Common myeloid progenitor, CD34-positive (primary cell): ENCODE results near the gene RARS2.
A peak's percentile ranks its signal among the peaks of the same experiment; 100 is the strongest.
"Not testable (repeated sequence)": the region's sequence is repeated elsewhere in the genome, so short reads cannot be mapped to it uniquely, and the experiment has no call there.

Experiments
- CTCF ChIA-PET: fragments of 350-600 bp; sonication (Branson Sonifier 250); formaldehyde crosslinking; loops from one replicate; lab custom pipeline; 2021; ENCODE audit warnings: antibody characterized with exemption; lab: Charles Lee
- POLR2A ChIA-PET: fragments of 350-600 bp; sonication (Branson Sonifier 250); formaldehyde crosslinking; loops from one replicate; lab custom pipeline; 2021; ENCODE audit warnings: antibody characterized with exemption; lab: Charles Lee
- DNase-seq, 3 donors: peaks; one replicate each; pipeline versions ENCODE4 v3.0.0 to v3.0.0-alpha.2; 2013
- H3K27ac ChIP-seq, 2 experiments: 1 replicate in 1 of 2; 2 replicates in 1 of 2; pipeline ENCODE4 v1.7.0; 2013; ENCODE audit warnings: inconsistent platforms in 2 of 2, low read length in 2 of 2, mild to moderate bottlenecking in 2 of 2, low read depth in 1 of 2, moderate library complexity in 1 of 2; ENCODE audit not compliant: severe bottlenecking in 2 of 2, insufficient read depth in 1 of 2, poor library complexity in 1 of 2
- H3K27me3 ChIP-seq, 5 experiments: replicated peaks in 2 of 5; 1 replicate in 3 of 5; 2 replicates in 2 of 5; pipeline versions ENCODE4 v1.6.1 to v1.7.0; 2013; ENCODE audit warnings: low read length in 4 of 5, mild to moderate bottlenecking in 2 of 5, moderate library complexity in 2 of 5, inconsistent platforms in 1 of 5; ENCODE audit not compliant: insufficient read depth in 5 of 5, control insufficient read depth in 4 of 5
- H3K36me3 ChIP-seq, 4 experiments: 1 replicate in 2 of 4; 2 replicates in 2 of 4; pipeline versions ENCODE4 v1.6.1 to v1.7.0; 2013; ENCODE audit warnings: low read length in 3 of 4, control low read depth in 1 of 4, mild to moderate bottlenecking in 1 of 4; ENCODE audit not compliant: control insufficient read depth in 4 of 4, insufficient read depth in 4 of 4
- H3K4me1 ChIP-seq, 4 experiments: 1 replicate in 3 of 4; 2 replicates in 1 of 4; pipeline versions ENCODE4 v1.6.1 to v1.7.1; 2013; ENCODE audit warnings: low read length in 3 of 4, mild to moderate bottlenecking in 3 of 4, control low read depth in 1 of 4, inconsistent platforms in 1 of 4, moderate library complexity in 1 of 4; ENCODE audit not compliant: control insufficient read depth in 4 of 4, insufficient read depth in 4 of 4; ENCODE audit errors: control extremely low read depth in 1 of 4
- H3K4me3 ChIP-seq, 7 experiments: 1 replicate in 4 of 7; 2 replicates in 3 of 7; pipeline versions ENCODE4 v1.5.1 to v1.7.0; 2013; ENCODE audit warnings: mild to moderate bottlenecking in 7 of 7, low read length in 6 of 7, moderate library complexity in 6 of 7, inconsistent platforms in 2 of 7, low read depth in 2 of 7, control low read depth in 1 of 7; ENCODE audit not compliant: insufficient read depth in 4 of 7, control insufficient read depth in 1 of 7; ENCODE audit errors: extremely low read depth in 1 of 7
- H3K9me3 ChIP-seq, 5 experiments: 1 replicate in 4 of 5; 2 replicates in 1 of 5; pipeline versions ENCODE4 v1.6.1 to v1.7.1; 2013; ENCODE audit warnings: low read length in 4 of 5, mild to moderate bottlenecking in 2 of 5, inconsistent platforms in 1 of 5, low read depth in 1 of 5, moderate library complexity in 1 of 5; ENCODE audit not compliant: control insufficient read depth in 4 of 5, insufficient read depth in 2 of 5; ENCODE audit errors: control extremely low read depth in 1 of 5
- WGBS: methylation state at CpG from one replicate; pipeline ENCODE4 v1.1.5; 2013; ENCODE audit not compliant: insufficient coverage; 5-methylcytosine and 5-hydroxymethylcytosine counted together

The RARS2 gene

GRCh38 chr6:87514831-87515230 lies 75.0 kb downstream of the RARS2 start:
- H3K4me3 ChIP-seq: no peak overlapping the region
- peak in 1 of 3 donors; percentile 6 for DNase-seq
- no peaks in the 10 kb centered on the region for H3K27me3 ChIP-seq
- ChIA-PET POLR2A (no interaction called here), CTCF (interaction anchor here (1.0 kb wide), 1 partner anchor 11 kb away, joined by 3 read pairs; no protein-coding TSS in a partner anchor)
- H3K36me3 ChIP-seq: peaks cover 9 to 68% (median 38%) of the 10 kb centered on the region in 4 experiments
- whole genome bisulfite sequencing: no CpG with 5 or more reads among the region's 2 CpGs
- H3K4me1 ChIP-seq: peaks cover 0 to 5% (median 0%) of the 10 kb centered on the region in 4 experiments
- no peaks in the 10 kb centered on the region for H3K9me3 ChIP-seq
- H3K27ac ChIP-seq: no peak overlapping the region

DNA sequence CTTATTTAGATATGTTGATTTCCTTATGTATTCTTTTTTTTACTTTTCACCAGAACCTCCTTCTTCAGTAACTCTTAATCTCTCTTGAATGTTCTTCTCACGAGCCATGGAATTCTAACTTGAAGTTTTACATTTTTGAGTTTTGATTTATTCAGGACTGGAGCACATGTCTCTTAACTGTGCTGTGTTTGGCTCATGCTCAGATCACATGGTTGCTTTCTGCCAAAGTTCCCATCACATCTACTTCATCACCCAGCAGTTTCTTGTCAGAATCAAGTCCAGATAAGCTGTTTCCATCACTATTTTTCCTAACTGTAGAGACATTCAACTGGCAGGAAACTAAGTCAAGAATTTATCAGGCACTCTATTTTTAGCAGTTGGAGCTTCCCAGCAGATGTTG lies 85.3 kb downstream of the RARS2 start:
- WGBS: no CpG with 5 or more reads among the region's 1 CpG
- POLR2A ChIA-PET: no interaction called here
- Histone ChIP-seq H3K4me3 (no peak overlapping the region), H3K9me3 (no peaks in the 10 kb centered on the region), H3K36me3 (peaks cover 9 to 47% (median 30%) of the 10 kb centered on the region in 4 experiments), H3K27ac (no peak overlapping the region), H3K4me1 (no peaks in the 10 kb centered on the region), H3K27me3 (no peaks in the 10 kb centered on the region)
- DNase-seq: no peak
- CTCF ChIA-PET: no interaction called here

GRCh38 chr6:87501809-87502572 lies 87.8 kb downstream of the RARS2 start:
- Histone ChIP-seq H3K4me1 (peaks cover 0 to 3% (median 0%) of the 10 kb centered on the region in 4 experiments), H3K4me3 (no peak overlapping the region), H3K27me3 (no peaks in the 10 kb centered on the region), H3K27ac (no peak overlapping the region), H3K9me3 (no peaks in the 10 kb centered on the region), H3K36me3 (peaks cover 9 to 42% (median 23%) of the 10 kb centered on the region in 4 experiments)
- POLR2A ChIA-PET: no interaction called here
- WGBS: 100% methylated on average over 1 of the region's 6 CpGs
- CTCF ChIA-PET: no interaction called here
- DNase-seq: no peak

GRCh38 chr6:87498048-87498447 lies 91.7 kb downstream of the RARS2 start:
- H3K4me3 ChIP-seq: no peak overlapping the region
- H3K27me3 ChIP-seq: no peaks in the 10 kb centered on the region
- H3K9me3 ChIP-seq: no peaks in the 10 kb centered on the region
- POLR2A ChIA-PET: no interaction called here
- CTCF ChIA-PET: no interaction called here
- no peak overlapping the region for H3K27ac ChIP-seq
- DNase-seq: peak in 2 of 3 donors; percentile 10 to 15
- peaks cover 2 to 21% (median 12%) of the 10 kb centered on the region in 4 experiments for H3K36me3 ChIP-seq
- peaks cover 0 to 3% (median 0%) of the 10 kb centered on the region in 4 experiments for H3K4me1 ChIP-seq

GRCh38 chr6:87494761-87495422 lies 94.9 kb downstream of the RARS2 start:
- ChIA-PET POLR2A (no interaction called here), CTCF (interaction anchor here (0.9 kb wide), 1 partner anchor 11 kb away, joined by 3 read pairs; no protein-coding TSS in a partner anchor)
- Histone ChIP-seq H3K27ac (no peak overlapping the region), H3K36me3 (peaks cover 5 to 7% (median 6%) of the 10 kb centered on the region in 4 experiments), H3K4me3 (no peak overlapping the region), H3K4me1 (peaks cover 0 to 3% (median 0%) of the 10 kb centered on the region in 4 experiments), H3K9me3 (no peaks in the 10 kb centered on the region), H3K27me3 (no peaks in the 10 kb centered on the region)
- no peak for DNase-seq
- WGBS: 100% methylated on average over 5 of the region's 8 CpGs

GRCh38 chr6:87489326-87489725 lies 100.5 kb downstream of the RARS2 start:
- H3K27me3 ChIP-seq, H3K4me3 ChIP-seq, H3K4me1 ChIP-seq, H3K9me3 ChIP-seq, POLR2A ChIA-PET, DNase-seq, H3K27ac ChIP-seq, CTCF ChIA-PET: not testable (repeated sequence)
- H3K36me3 ChIP-seq: peaks cover 5 to 12% (median 10%) of the 10 kb centered on the region in 4 experiments
- 93% methylated on average over 7 of the region's 8 CpGs for WGBS

- no peak overlapping the region for H3K27ac ChIP-seq
- H3K27me3 ChIP-seq: no peaks in the 10 kb centered on the region
- peaks cover 4 to 19% (median 11%) of the 10 kb centered on the region in 4 experiments for H3K36me3 ChIP-seq
- no peak for DNase-seq
- ChIA-PET POLR2A (no interaction called here), CTCF (no interaction called here)
- H3K4me3 ChIP-seq: no peak overlapping the region
- H3K9me3 ChIP-seq: peaks cover 0 to 11% (median 3%) of the 10 kb centered on the region in 5 experiments
- H3K4me1 ChIP-seq: no peaks in the 10 kb centered on the region
- 95% methylated on average over 2 of the region's 4 CpGs for WGBS
These were observed 102.2 kb downstream of the RARS2 start for GRCh38 chr6:87487555-87487954.
